Stimulated activated effector memory CD8-positive, alpha-beta T cell treated with anti-CD3 and anti-CD28 coated beads, Interleukin-12 subunit alpha, Interleukin-12 subunit beta, amount 100 ng/mL, for 72 hours (primary cell): ENCODE results near the gene CALD1.

ENCODE experiments used
- ATAC-seq: fragments of 150-1000 bp; cut with Tn5 transposase; 2 replicates; pipeline ENCODE4 v1.10.0; 2021
- DNase-seq, 2 donors: peaks; one replicate each; pipeline ENCODE4 v3.0.0; 2021 to 2022; ENCODE audit warnings: low spot score in 2 of 2
- H3K27ac Mint-ChIP-seq: one replicate; pipeline ENCODE4 v1.8.0; 2022; ENCODE audit warnings: mild to moderate bottlenecking, mixed read lengths
- H3K36me3 Mint-ChIP-seq: one replicate; pipeline ENCODE4 v1.8.0; 2022; ENCODE audit warnings: mild to moderate bottlenecking, mixed read lengths
- H3K4me1 Mint-ChIP-seq: one replicate; pipeline ENCODE4 v1.8.0; 2022; ENCODE audit warnings: mixed read lengths
- H3K4me3 Mint-ChIP-seq: one replicate; pipeline ENCODE4 v1.8.0; 2022; ENCODE audit warnings: mild to moderate bottlenecking, mixed read lengths
- H3K9me3 Mint-ChIP-seq: one replicate; pipeline ENCODE4 v1.8.0; 2022; ENCODE audit warnings: mixed read lengths

Gene CALD1

DNA sequence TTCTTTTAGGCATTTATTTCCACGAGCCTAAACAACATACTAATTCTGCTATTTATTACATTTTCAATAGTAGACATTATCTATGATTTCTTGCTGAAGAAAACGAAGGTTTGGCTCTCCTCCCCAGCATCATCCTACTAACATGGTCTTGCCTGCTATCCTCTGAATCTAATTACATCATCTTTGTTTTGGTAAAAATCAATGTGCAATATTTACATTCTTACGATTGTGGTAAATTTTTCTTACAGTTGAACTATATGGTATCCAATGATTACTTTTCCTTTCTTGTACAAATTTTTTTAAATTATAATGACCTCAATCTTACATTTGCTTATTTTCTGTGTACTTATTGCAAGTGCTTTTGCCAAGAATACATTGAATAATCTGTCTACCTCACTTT, 7.0 kb upstream of the CALD1 start:
- DNase-seq, result no peak
- ATAC-seq, result no peak
- Mint-ChIP-seq H3K27ac (no peak overlapping the region), H3K9me3 (no peaks in the 10 kb centered on the region), H3K4me1 (no peaks in the 10 kb centered on the region), H3K36me3 (no peaks in the 10 kb centered on the region), H3K4me3 (no peak overlapping the region)

- no peak for ATAC-seq
- H3K9me3 Mint-ChIP-seq, result no peaks in the 10 kb centered on the region
- H3K27ac Mint-ChIP-seq, result no peak overlapping the region
Observed at GRCh38 chr7:134773164-134773563, 6.3 kb upstream of the CALD1 start.

DNA sequence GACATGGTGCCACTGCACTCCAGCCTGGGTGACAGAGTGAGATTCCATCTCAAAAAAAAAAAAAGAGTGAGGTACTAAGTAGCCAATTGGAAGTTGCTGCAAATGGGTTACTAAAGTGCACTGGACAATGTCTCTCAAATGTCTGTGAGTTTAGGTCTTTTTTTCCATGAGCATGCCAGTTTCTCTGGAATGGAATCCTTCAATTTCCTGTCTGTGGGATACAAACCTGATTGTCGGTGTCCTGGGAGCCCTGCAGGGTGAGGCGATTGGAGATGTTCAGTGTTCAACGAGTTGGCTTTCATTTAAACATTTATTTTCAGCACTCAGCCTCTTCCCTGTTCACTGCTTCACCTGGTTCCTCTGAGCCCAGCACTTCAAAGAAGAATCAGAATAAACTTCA, 5.3 kb upstream of the CALD1 start:
- Mint-ChIP-seq H3K36me3 (no peaks in the 10 kb centered on the region), H3K4me1 (no peaks in the 10 kb centered on the region), H3K4me3 (no peak overlapping the region), H3K9me3 (no peaks in the 10 kb centered on the region), H3K27ac (no peak overlapping the region)
- no peak for ATAC-seq
- DNase-seq, result no peak

More at GRCh38 chr7:134773164-134773563, 6.3 kb upstream of the CALD1 start:
- H3K4me3 Mint-ChIP-seq, result no peak overlapping the region
- no peaks in the 10 kb centered on the region for H3K4me1 Mint-ChIP-seq
- no peaks in the 10 kb centered on the region for H3K36me3 Mint-ChIP-seq
- DNase-seq, result no peak

DNA sequence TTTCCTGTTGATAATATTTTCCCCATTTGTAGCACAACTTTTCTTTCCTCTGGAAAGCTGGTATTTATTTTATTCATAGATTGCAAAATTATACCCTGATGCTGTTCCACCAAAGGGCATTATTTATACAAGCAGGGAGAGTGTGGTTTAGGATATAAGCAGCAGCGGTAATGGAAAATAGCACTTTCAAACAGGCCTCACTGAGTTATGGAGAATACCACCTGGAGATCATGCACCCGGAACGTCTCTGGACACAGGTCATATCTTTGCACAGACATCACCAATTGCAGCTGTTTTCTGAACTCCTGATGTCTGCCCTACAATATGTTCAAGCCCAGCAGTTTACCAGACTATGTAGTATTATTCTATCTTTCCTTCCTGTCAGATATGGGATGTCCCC, 2.0 kb upstream of the CALD1 start:
- no peak overlapping the region for H3K27ac Mint-ChIP-seq
- DNase-seq, result no peak
- H3K4me3 Mint-ChIP-seq, result no peak overlapping the region

GRCh38 chr7:134777908-134778580, 1.4 kb upstream of the CALD1 start:
- DNase-seq (no peak), ATAC-seq (no peak)
- Mint-ChIP-seq H3K4me1 (no peaks in the 10 kb centered on the region), H3K27ac (no peak overlapping the region), H3K4me3 (no peak overlapping the region), H3K36me3 (no peaks in the 10 kb centered on the region), H3K9me3 (no peaks in the 10 kb centered on the region)

More for the DNA sequence above, 2.0 kb upstream of the CALD1 start:
- H3K36me3 Mint-ChIP-seq, result no peaks in the 10 kb centered on the region
- no peaks in the 10 kb centered on the region for H3K9me3 Mint-ChIP-seq
- no peak for ATAC-seq
- H3K4me1 Mint-ChIP-seq, result no peaks in the 10 kb centered on the region

GRCh38 chr7:134779741-134780065, 269 bp downstream of the CALD1 start:
- ATAC-seq (no peak), DNase-seq (no peak)
- Mint-ChIP-seq H3K4me3 (no peak overlapping the region), H3K36me3 (no peaks in the 10 kb centered on the region), H3K4me1 (no peaks in the 10 kb centered on the region), H3K9me3 (no peaks in the 10 kb centered on the region), H3K27ac (no peak overlapping the region)

- DNase-seq (no peak), ATAC-seq (no peak)
- Mint-ChIP-seq H3K4me3 (no peak overlapping the region), H3K9me3 (no peaks in the 10 kb centered on the region), H3K27ac (no peak overlapping the region), H3K36me3 (no peaks in the 10 kb centered on the region), H3K4me1 (no peaks in the 10 kb centered on the region)
Observed at GRCh38 chr7:134780166-134780828, 863 bp downstream of the CALD1 start.

DNA sequence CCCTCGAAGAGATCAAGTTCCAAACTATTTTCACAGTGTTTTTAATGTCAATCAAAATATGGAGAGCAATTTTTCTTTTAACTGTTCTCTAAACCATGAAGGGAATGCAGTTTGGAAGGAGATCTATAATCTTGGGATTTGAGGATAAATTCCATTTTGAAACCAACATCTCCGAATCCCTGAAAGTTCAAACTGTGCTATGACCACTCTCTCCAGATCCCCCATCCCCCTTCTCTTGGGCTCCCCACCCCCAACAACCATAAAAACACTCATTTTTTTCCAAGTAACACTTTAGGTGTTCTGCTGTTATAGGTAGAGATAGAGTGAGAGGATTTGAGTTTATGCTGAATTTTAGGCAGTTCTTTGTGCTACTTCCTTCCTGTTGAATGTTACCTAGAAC, 1.7 kb downstream of the CALD1 start:
- Mint-ChIP-seq H3K27ac (no peak overlapping the region), H3K4me3 (no peak overlapping the region), H3K36me3 (no peaks in the 10 kb centered on the region), H3K4me1 (no peaks in the 10 kb centered on the region), H3K9me3 (no peaks in the 10 kb centered on the region)
- no peak for ATAC-seq
- no peak for DNase-seq

DNA sequence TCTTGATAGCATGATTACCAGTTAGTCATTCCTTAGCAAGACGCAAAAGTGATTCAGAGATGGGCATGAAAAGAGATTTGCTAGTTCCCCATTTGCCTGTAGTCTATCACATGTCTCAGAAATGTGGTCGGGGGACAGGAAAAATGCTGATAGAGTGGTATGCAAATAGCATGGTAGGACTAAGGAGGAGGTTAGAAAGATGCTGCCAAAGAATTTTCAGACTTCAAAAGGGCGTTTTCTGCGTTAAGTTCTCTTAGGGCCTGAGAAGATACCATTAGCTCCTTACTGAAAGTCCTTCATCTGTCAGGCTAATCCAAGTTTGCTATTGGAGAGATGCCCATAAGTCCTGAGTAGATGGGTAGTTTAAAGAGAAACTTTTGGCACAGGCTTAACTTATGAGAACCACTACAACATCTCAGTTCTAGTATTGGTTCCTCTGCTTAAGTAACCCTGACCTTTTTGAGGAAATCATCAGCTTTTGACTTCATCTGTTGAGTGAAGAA, 2.7 kb downstream of the CALD1 start:
- DNase-seq (no peak), ATAC-seq (no peak)
- no peaks in the 10 kb centered on the region for H3K36me3 Mint-ChIP-seq
- no peak overlapping the region for H3K4me3 Mint-ChIP-seq
- no peaks in the 10 kb centered on the region for H3K4me1 Mint-ChIP-seq
- H3K27ac Mint-ChIP-seq, result no peak overlapping the region
- no peaks in the 10 kb centered on the region for H3K9me3 Mint-ChIP-seq

DNA sequence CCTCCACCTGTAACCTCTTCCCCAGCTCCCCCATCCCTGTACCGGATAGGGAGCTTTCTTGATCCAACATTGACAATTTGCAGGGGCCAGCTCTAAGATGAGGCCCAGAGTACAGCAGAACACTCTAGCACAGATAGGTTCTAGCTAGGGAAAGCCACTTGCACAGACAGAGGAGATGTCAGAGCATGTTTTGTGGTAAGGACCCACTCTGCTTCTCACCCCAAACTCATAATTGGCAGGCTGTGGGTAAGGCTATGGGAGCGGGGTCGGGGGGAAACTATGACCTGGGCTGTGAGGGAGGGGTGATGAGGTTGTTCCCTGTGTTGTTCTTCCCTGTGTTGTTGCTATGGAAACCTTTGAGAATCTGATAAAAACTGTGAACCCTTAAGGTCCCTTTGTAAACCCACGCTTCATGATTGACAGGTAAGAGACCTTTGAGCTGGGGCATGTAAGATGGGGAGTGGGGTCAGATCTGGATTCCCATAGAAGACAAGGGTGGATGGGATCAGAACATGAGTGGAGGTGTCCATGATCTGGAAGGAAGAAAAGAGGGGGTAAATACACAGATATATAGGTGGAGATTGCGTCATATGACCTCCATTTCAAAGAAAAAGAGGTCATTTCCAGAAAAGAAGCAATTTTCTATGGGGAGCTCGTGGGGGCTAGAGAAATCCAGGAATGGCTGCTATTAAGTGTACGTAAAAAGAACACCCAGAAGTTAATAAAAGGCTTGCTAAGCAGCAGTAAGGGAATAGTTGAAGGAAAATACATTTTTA, 4.0 kb downstream of the CALD1 start:
- H3K4me3 Mint-ChIP-seq, result no peak overlapping the region
- H3K9me3 Mint-ChIP-seq, result no peaks in the 10 kb centered on the region
- no peaks in the 10 kb centered on the region for H3K4me1 Mint-ChIP-seq
- no peaks in the 10 kb centered on the region for H3K36me3 Mint-ChIP-seq
- no peak for ATAC-seq
- no peak overlapping the region for H3K27ac Mint-ChIP-seq
- DNase-seq, result no peak

GRCh38 chr7:134784251-134785049, 5.0 kb downstream of the CALD1 start:
- no peak for ATAC-seq
- no peak overlapping the region for H3K27ac Mint-ChIP-seq

GRCh38 chr7:134785842-134786241, 6.4 kb downstream of the CALD1 start:
- no peak for ATAC-seq
- H3K4me3 Mint-ChIP-seq, result no peak overlapping the region
- no peak overlapping the region for H3K27ac Mint-ChIP-seq
- no peaks in the 10 kb centered on the region for H3K9me3 Mint-ChIP-seq
- DNase-seq, result no peak
- no peaks in the 10 kb centered on the region for H3K36me3 Mint-ChIP-seq
- H3K4me1 Mint-ChIP-seq, result no peaks in the 10 kb centered on the region

More at GRCh38 chr7:134784251-134785049, 5.0 kb downstream of the CALD1 start:
- no peaks in the 10 kb centered on the region for H3K36me3 Mint-ChIP-seq
- no peak for DNase-seq
- no peak overlapping the region for H3K4me3 Mint-ChIP-seq
- H3K9me3 Mint-ChIP-seq, result no peaks in the 10 kb centered on the region
- no peaks in the 10 kb centered on the region for H3K4me1 Mint-ChIP-seq

GRCh38 chr7:134787064-134787463, 7.6 kb downstream of the CALD1 start:
- ATAC-seq, result no peak
- no peaks in the 10 kb centered on the region for H3K4me1 Mint-ChIP-seq

GRCh38 chr7:134787720-134788119, 8.3 kb downstream of the CALD1 start:
- no peaks in the 10 kb centered on the region for H3K4me1 Mint-ChIP-seq

More at GRCh38 chr7:134787064-134787463, 7.6 kb downstream of the CALD1 start:
- DNase-seq, result no peak
- Mint-ChIP-seq H3K4me3 (no peak overlapping the region), H3K36me3 (no peaks in the 10 kb centered on the region), H3K27ac (no peak overlapping the region), H3K9me3 (no peaks in the 10 kb centered on the region)

DNA sequence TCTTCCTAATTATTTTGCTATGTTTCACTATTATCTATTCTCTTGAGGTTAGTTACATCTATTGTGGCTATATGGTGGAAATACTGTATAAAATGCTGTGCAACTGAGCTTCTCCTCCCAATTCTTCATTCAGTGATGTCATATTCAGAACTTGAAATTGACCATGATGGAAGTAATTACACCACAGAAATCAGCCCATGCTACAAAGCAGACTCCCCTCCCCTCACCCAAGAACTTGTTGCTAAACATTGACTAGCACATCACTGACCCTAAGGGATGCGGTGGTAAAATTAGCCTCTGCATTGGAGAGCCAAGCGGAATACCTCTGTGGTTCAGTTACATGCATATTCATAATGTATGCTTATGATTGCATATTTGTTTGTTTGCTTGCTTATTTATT, 8.8 kb downstream of the CALD1 start:
- Mint-ChIP-seq H3K27ac (no peak overlapping the region), H3K4me3 (no peak overlapping the region), H3K36me3 (no peaks in the 10 kb centered on the region), H3K9me3 (no peaks in the 10 kb centered on the region), H3K4me1 (no peaks in the 10 kb centered on the region)
- no peak for DNase-seq
- ATAC-seq, result no peak

More at GRCh38 chr7:134787720-134788119, 8.3 kb downstream of the CALD1 start:
- no peak overlapping the region for H3K27ac Mint-ChIP-seq
- DNase-seq (no peak), ATAC-seq (no peak)
- H3K36me3 Mint-ChIP-seq, result no peaks in the 10 kb centered on the region
- no peaks in the 10 kb centered on the region for H3K9me3 Mint-ChIP-seq
- no peak overlapping the region for H3K4me3 Mint-ChIP-seq
